Activated naive CD4-positive, alpha-beta T cell treated with anti-CD3 and anti-CD28 coated beads, Interleukin-2, amount 50 U/mL, for 72 hours (primary cell): Measurements from ENCODE around the gene ACER2. TPM values are rescaled to one million over a fixed set of nuclear protein-coding genes. Genes with fewer than 3 reads are reported as not detected.
A peak's percentile ranks its signal among the peaks of the same experiment; 100 is the strongest.

Source experiments
- ATAC-seq, 2 donors: fragments of 150-1000 bp; cut with Tn5 transposase; 2 replicates each; pipeline ENCODE4 v1.10.0; 2021; ENCODE audit warnings: mild to moderate bottlenecking in 2 of 2, moderate library complexity in 2 of 2
- DNase-seq, 2 donors: peaks; one replicate each; pipeline ENCODE4 v3.0.0; 2021 to 2022; ENCODE audit warnings: low spot score in 2 of 2
- H3K27ac Mint-ChIP-seq, 2 donors: one replicate each; pipeline ENCODE4 v1.8.0; 2022; ENCODE audit warnings: mild to moderate bottlenecking in 2 of 2, mixed read lengths in 2 of 2
- H3K36me3 Mint-ChIP-seq, 2 donors: one replicate each; pipeline ENCODE4 v1.8.0; 2022; ENCODE audit warnings: mixed read lengths in 2 of 2
- H3K9me3 Mint-ChIP-seq, 2 donors: one replicate each; pipeline ENCODE4 v1.8.0; 2022; ENCODE audit warnings: mixed read lengths in 2 of 2
- total RNA-seq, 2 donors: library from RNA; stranded (reverse); gene quantifications; one replicate each; pipeline ENCODE4 v1.2.3, GENCODE V29; 2022

The ACER2 gene
- total RNA-seq, 2 donors from 2014 or later, result 1.2 to 4.3 TPM

DNA sequence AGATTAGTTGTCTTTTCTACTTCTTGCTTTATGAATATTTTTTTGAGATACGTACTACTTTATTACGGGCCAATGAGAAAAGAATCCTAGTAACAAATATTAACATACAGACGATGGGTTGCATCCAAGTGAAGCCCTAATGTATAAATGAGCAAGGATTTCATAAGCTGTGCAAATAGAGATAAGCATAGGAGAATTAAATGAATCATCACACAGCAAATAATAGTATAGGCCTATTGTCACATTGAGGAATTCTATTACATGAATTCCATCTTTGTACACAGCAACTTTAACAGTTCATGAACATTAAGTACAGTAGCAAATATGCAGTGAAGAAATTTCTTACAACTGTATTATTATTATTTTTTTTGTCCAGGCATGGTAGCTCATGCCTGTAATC is 78.0 kb downstream of the ACER2 start:
- H3K9me3 Mint-ChIP-seq, result no peaks in the 10 kb centered on the region
- DNase-seq (no peak), ATAC-seq (no peak)
- no peak overlapping the region for H3K27ac Mint-ChIP-seq
- no peaks in the 10 kb centered on the region for H3K36me3 Mint-ChIP-seq

DNA sequence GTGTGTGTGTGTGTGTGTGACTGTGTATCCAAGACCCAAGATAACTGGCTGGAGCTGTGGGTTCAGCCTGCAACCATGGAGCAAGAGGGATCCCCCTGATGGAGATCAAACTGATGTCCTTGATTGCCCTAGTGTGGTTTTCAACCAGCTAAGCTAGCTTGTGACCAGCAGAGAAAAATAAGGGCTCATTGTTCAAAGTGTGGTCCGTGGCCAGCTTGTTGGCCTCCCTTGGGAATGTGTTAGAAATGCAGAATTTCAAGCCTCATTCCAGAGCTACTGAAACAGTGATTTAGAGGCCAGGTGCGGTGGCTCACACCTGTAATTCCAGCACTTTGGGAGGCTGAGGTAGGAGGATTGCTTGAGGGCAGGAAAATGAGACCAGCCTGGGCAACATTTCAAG is 79.9 kb downstream of the ACER2 start:
- no peak for ATAC-seq
- DNase-seq, result no peak
- H3K9me3 Mint-ChIP-seq, result no peaks in the 10 kb centered on the region
- no peak overlapping the region for H3K27ac Mint-ChIP-seq
- H3K36me3 Mint-ChIP-seq, result no peaks in the 10 kb centered on the region

DNA sequence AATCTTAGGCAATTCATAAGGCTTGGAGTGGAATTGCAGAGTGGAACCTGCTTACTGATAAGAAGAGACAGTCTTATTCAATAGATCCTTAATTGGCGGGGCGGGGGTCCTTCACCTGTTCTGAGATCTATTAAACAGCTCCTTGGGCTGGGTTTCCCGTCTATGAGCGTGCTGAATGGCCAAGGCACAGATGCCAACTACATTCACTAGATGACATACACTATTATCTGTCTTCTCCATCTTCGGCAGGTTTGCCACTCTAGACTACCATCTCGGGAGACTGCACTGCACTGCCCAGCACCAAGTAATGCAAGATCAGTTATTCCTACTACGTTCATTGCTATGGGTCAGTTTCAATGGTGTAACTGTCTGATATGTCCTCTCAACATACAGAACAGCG is 81.5 kb downstream of the ACER2 start:
- H3K9me3 Mint-ChIP-seq, result no peaks in the 10 kb centered on the region
- H3K36me3 Mint-ChIP-seq, result no peaks in the 10 kb centered on the region
- ATAC-seq (no peak), DNase-seq (no peak)
- H3K27ac Mint-ChIP-seq, result no peak overlapping the region

DNA sequence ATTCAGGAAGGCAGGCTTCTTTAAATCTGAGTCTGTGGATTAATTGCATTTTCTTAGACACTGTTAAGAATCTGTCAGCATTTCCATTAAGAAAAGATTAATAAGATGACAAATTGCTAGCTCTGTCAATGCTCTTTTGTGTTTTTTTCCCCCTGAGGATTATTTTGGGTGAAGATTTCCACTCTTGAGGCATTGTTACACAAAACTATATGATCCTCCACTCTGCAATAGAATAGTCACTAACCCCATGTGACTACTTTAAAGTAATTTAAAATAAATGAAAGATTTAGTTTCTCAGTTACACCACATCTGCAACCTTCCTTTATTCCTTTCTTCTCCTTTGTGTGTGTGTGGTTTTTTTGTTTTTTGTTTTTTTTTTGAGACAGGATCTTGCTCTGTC is 82.0 kb downstream of the ACER2 start:
- ATAC-seq, result no peak
- DNase-seq, result no peak
- Mint-ChIP-seq H3K9me3 (no peaks in the 10 kb centered on the region), H3K36me3 (no peaks in the 10 kb centered on the region), H3K27ac (no peak overlapping the region)

DNA sequence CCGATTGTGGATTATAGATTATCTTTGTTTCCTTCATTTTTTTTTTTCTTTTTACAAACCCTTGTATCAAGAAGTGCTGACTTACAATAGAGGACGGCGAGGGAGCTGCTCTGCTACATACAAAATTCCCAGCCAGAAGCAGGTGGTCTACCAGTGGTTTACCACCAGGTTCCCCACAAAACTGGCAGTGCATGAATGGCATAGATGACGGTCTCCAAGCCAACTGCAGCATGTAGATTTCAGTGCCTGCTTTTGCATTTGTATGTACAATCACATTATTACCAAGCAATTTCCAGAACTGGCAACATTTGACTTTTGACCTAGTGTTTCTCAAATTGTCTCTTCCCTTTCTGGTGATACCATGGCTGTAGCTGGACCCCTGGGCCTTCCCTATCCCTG is 84.0 kb downstream of the ACER2 start:
- no peak overlapping the region for H3K27ac Mint-ChIP-seq
- DNase-seq, result no peak
- no peaks in the 10 kb centered on the region for H3K9me3 Mint-ChIP-seq
- peak in 1 of 2 donors; percentile 3 for ATAC-seq
- H3K36me3 Mint-ChIP-seq, result no peaks in the 10 kb centered on the region

GRCh38 chr9:19493174-19493811 is 84.5 kb downstream of the ACER2 start:
- ATAC-seq (peak; percentile 75 to 76), DNase-seq (peak in 1 of 2 donors; percentile 45)
- Mint-ChIP-seq H3K27ac (no peak overlapping the region), H3K9me3 (no peaks in the 10 kb centered on the region), H3K36me3 (no peaks in the 10 kb centered on the region)

DNA sequence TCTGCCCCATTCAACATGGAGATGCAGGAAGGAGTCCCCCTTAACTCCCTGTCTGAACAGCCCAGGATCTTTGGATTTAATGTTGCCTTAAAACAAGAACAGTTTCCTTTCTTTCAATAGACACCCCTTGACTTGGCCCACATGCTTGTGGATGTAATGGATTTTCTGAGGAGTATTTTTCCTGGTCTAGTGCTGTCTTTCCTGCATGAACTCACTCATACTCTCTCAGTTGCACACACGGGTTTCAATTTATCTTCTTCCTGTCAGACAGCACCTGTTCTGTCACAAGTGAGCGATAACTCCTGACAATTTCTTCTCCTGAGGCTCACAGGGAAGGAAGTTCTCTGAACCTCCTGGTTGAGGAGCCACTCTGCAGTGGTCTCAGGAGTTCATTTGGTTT is 85.1 kb downstream of the ACER2 start:
- DNase-seq (no peak), ATAC-seq (no peak)
- H3K9me3 Mint-ChIP-seq, result no peaks in the 10 kb centered on the region
- no peaks in the 10 kb centered on the region for H3K36me3 Mint-ChIP-seq
- H3K27ac Mint-ChIP-seq, result no peak overlapping the region

DNA sequence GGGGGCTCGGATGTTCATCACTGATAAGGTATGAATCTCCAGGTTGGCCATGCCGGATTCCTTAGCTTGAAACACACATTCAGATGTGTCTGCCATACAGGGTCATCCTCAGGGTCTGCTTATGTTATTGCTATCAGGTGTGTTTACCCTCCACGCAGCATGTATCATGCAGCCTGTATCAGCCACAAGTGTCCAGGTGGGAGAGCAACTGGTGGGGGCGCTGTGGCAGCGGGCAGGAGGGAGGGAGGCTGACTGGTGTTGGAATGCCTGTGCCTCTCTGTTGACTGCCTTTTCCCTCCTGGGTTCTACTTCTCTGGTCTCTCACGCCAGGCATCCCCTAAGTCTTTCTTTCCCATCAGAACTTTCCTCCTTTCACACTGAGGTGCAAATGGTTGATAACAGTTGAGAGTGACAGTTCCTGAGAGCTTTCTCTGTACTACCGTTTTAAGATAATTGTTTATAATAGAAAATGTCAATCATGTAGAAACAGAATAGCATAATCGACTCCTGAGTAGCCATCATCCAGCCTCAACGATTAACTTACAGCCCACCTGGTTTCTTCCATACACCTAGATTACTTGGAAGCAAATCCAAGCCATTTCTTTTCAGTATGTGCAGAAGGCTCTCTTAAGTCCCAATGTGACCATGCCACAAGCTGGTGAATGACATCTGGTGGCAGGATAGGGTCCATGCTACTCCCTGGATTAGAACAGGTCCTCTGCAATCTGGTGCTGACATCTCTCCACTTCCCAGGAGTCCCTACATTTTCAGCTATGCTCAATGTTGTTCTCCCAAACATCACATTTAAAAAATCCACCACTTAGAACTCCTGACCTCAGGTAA is 86.6 kb downstream of the ACER2 start:
- no peak for ATAC-seq
- Mint-ChIP-seq H3K27ac (no peak overlapping the region), H3K9me3 (no peaks in the 10 kb centered on the region)

DNA sequence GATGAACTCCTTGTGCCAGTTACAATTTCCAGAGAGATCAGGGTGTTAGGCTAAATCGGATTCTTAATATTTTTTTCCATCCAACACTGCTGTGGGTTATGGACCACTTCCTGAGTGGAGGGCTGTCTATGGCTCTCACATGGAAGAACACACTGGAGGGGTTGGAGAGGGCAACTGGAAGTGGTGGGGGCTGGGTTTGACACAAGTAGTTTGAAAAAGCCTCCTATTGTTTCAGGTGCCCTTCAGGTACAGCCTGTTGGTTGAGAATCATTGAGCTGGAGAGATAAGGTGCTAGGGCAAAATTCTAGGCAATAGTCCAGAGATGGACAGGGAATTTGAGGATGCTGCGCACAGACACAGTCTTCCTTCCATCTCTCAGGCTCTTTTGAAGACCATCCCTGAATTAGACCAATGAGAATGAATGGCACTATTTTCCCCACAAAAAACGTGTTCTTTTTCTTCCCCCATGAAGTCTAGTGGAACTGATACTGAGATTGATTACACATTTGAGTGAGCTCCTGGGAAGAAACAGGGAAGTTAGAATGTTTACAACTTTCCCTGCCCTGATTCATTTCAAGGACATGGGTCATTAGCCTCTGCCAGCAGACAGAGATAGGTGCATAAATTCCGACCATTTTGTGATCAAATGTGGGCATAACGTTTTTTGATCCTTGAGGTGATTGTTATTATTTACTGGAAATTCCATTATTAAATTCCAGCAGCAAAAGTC is 87.7 kb downstream of the ACER2 start:
- DNase-seq (no peak), ATAC-seq (no peak)
- H3K9me3 Mint-ChIP-seq, result peaks cover 0 to 5% of the 10 kb centered on the region in 2 donors
- peaks cover 0 to 10% of the 10 kb centered on the region in 2 donors for H3K36me3 Mint-ChIP-seq
- H3K27ac Mint-ChIP-seq, result no peak overlapping the region

More for the DNA sequence above, 86.6 kb downstream of the ACER2 start:
- peaks cover 0 to 5% of the 10 kb centered on the region in 2 donors for H3K36me3 Mint-ChIP-seq
- DNase-seq, result no peak

- DNase-seq (no peak), ATAC-seq (no peak)
- H3K36me3 Mint-ChIP-seq, result peaks cover 0 to 10% of the 10 kb centered on the region in 2 donors
- no peak overlapping the region for H3K27ac Mint-ChIP-seq
- H3K9me3 Mint-ChIP-seq, result peaks cover 0 to 5% of the 10 kb centered on the region in 2 donors
Observed at GRCh38 chr9:19497276-19497675, 88.5 kb downstream of the ACER2 start.

GRCh38 chr9:19498015-19498414 is 89.2 kb downstream of the ACER2 start:
- DNase-seq, result no peak
- no peak overlapping the region for H3K27ac Mint-ChIP-seq
- H3K36me3 Mint-ChIP-seq, result peaks cover 0 to 10% of the 10 kb centered on the region in 2 donors
- no peak for ATAC-seq
- H3K9me3 Mint-ChIP-seq, result peaks cover 0 to 5% of the 10 kb centered on the region in 2 donors

Other genes starting within 250 kb of the ACER2 start
- 10 to 100 TPM in 1 of 2 donors, 1 to 10 TPM in 1; 6.5 to 20.1 TPM for gene DENND4C, start 178.3 kb upstream of the ACER2 start, total RNA-seq
- 1,000 to 10,000 TPM; 2,954 to 3,448 TPM for gene RPS6, start 28.8 kb upstream of the ACER2 start, total RNA-seq